Fibroblast of skin of left quadriceps (primary cell): ENCODE measurements around the gene CACNA1S.

ENCODE experiments used
- DNase-seq, 2 experiments: peaks; one replicate each; pipeline ENCODE4 v3.0.0-alpha.2; 2013; ENCODE audit warnings: low read depth in 2 of 2

Gene CACNA1S

DNA sequence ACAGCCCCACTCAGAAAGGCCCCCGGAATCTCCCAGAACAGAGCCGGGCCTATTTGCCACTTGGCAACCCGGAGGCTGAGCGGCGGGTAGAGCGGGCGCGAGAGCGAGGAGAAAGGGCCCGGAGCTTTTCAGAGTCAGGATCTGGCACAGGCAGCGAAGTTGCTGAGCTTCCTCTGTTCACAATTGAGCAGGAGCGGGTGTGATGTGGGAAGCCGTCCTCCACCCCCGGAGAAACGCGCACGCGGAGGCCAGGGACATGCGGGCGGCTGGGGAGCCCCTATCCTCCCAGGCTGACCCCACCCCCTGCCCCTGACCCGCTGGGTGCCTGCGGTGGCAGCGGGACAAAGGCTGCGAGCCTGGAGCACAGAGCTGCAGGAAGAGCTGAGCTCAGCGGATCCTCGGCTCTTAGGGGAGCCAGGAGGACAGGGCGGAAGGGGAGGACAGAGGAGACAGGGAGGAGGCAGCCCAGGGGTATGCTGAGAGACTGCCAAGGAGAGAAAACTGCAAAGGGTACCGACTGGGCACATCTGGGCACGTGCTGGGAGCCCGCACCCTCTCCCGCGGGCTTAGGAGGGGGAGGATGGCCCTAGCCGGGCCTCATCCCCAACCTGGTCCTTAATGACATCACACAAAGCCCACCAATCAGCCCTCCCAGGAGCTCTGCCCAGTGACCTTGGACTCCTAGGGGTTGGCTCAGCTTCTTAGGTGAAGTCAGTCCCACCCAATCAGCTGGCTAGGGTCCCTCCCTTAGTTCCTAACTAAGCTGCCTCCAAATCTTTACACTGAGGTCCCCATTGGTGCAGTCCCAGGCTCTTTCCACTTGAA, 98.0 kb downstream of the CACNA1S start:
- no peak for DNase-seq

DNA sequence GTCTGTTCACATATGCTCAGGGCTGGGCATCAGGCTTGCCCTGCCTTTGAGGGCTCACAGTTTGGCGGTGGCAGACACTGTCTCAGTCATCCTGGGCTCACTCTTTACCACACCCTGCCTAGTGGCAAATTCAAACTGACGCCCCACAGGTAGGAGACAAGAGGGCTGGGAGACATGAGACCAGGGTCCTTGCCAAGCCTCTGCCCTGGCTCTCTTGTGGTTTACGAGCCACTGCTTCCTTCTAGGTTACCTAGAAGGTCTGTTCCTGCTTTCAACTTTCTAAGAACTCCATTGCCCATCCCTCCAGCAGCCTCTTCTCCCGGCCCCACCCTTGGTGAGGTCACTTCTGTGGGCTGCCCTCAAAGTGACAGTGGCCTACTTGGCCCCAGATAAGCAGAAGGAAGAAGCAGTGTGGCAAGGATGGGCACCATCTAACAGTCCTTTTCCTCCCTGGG, 99.2 kb downstream of the CACNA1S start:
- no peak for DNase-seq

DNA sequence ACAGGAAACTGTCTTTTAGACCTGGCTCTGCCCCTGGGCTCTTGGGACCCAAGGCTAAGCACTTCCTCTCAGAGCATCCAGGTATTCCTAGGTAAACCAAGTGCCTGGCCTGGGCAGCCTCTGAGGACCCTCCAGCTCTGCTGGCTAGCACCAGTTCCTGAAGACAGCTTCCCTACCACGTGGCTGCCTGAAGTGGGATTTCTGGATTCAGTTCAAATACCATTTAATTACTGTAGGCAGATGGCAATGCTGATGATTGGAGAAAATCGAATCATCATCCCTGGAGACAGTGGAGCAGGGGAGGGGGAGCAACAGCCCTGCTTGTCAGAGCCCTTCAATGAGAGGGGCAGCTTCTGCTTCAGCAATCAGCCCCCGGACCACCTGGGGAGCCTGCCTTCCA, 100.6 kb downstream of the CACNA1S start:
- DNase-seq, result no peak

DNA sequence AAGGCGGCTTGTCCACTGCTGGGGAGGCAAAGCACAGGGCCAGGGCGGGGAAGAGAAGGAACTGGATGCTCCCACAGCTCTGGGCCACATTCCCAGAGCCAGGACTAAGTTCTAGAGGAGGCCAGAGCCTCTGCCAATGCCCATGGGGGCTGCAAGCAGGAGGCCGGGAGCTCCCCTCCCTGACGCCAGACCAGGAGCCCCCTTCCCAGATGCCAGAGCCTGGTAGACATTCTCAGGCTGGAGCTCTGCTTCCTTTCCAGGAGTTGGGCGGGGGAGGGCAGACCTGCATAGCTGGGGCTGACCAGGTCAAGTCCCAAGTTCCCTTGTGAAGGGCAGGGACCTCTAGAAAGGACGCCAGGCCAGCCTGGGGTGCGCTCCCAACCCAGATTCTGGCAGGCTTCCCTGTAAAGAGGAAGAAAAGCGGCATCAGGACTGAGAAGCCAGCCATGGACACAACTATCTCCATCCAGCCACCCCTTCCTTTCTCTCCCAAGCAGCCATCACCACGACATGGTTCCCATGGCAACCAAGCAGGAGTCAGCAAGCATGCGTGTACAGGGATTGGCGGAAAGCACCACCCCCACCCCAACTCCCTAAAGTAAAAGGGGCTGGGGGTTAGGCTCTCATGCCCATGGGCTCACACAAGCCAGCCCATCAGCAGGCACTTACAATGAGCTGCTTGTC, 102.1 kb downstream of the CACNA1S start:
- DNase-seq, result no peak

DNA sequence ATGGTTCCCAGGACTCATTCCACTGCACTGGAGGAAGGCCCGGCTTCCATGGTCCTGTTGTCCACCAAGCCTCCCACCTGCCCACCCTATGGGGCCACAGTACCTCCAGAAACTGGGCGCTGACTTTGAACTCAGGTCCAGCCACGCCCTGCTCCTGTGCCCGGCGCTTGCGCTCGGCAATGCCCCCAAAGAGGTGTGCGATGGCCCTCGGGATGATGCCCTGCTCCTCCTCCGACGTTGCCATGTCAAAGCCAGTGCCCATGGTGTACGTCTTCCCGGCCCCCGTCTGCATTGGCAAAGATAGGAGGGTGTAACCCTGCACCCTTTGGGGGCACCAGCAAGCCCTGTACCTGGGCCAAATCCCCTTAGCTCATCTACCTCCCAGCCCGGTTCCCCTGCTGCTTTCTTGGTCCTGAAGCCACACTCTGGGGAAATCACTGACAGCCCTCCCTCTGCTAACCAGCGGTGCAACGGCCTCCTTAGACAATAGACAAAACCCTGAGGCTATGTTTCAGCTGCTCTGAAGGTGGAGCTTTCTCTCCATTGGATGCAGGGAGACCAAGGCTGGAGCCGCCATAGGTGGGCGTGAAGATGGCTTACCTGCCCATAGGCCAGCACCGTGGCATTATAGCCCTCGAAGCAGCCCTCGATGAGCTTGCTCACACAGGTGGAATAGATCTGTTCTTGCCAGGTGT, 103.4 kb downstream of the CACNA1S start:
- no peak for DNase-seq

DNA sequence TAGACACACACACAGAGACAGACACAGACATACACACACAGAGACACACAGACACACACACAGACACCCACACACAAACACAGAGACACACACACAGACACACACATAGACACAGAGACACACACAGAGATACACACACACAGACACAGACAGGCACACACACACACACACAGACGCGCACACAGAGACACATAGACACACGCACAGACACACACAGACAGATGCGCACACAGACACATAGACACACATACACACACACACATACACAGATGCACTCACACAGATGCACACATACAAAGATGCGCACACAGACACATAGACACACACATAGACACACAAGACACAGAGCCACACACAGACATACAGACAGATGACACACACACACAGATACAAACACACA, 104.7 kb downstream of the CACNA1S start:
- DNase-seq, result no peak

DNA sequence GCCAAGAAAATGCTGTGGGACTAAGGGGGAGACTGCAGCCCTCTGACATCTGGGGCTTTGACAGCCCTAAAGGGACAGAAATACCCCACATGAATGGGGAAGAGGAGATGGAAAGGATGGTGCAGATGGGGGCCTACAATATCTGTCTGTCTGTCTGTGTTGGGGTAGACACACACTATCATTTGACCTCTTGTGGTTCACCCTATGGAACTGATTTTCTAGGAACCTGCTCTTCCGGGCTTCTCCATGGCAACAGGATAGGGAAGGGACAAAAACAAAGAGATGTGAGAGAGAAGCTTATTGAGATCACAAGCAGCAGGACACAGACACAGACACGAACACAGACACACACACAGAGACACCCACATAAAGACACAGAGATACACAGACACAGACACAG, 105.8 kb downstream of the CACNA1S start:
- DNase-seq, result no peak

DNA sequence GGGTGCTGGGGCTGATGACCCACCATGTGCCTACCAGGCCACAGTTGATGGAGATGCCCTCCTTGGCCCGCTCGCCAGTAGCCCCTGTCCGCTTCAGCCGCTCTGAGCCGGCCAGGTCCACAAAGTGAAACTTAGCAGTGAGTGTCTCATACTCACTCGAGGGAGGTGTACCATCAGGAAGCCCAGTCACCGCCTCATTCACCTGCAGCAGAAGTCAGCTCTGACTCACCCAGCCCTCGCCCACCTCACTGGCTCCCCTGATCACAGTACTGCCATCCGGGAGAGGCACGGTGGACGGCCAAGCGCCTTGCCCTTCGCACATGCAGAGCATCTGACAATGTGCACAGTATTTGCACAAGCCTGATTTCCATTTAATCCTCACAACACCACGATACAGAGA, 107.5 kb downstream of the CACNA1S start:
- DNase-seq, result no peak

DNA sequence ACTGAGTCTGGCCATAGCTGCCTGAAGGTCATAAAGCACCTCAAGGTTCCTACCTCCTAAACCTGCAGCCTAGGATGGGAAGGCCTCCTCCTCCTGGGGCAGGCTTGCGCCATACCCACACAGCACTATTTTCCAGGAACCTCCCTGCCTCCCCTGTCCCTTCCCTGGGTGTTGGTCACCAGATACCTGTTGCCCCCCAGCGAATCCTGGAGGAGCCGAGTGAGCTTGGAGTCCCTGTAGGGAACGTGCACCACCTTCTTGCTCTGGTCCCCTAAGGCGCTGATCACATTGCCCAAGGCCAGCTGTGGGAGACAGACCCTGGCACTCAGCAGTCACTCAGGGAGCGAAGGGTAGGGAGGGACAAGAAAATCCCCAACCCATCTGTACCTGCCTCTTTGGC, 108.1 kb downstream of the CACNA1S start:
- no peak for DNase-seq

DNA sequence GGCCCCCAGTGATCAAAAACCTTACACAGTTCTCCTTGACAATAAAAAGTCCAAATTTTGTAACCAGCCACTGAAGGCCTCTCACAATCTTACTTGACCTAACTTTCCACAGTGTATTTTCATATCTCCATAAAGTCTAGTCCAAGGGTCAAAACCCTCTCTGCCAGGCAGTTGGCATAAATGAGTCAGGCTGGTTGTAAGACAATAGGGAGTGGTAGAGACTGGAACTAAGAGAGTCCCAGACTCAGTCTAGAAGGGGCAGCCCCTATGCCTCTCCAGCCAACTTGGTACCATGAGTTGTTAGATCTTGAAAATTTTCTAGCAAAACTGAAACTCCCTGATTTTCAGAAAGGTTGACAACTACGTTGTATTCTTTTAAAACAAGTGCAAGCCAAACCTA, 109.7 kb downstream of the CACNA1S start:
- DNase-seq, result no peak

DNA sequence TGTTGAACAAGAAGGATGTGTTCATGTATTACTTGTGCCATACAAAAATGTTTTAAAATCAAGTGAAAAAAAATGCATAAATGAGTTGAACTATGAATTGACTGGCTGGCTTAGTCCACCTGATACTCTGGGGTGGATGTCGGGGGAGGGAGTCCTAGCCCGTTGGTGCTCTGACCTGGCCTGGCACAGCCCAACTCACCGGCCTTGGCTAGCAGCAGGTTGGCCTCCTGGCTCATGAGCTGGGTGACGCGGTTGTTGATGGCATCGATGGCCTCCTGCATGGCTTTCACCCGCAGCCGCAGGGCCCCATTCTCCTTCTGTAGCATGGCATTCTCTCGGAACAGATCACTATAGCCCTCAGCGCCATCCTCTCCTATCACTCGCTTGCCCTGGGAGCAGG, 110.3 kb downstream of the CACNA1S start:
- no peak for DNase-seq

DNA sequence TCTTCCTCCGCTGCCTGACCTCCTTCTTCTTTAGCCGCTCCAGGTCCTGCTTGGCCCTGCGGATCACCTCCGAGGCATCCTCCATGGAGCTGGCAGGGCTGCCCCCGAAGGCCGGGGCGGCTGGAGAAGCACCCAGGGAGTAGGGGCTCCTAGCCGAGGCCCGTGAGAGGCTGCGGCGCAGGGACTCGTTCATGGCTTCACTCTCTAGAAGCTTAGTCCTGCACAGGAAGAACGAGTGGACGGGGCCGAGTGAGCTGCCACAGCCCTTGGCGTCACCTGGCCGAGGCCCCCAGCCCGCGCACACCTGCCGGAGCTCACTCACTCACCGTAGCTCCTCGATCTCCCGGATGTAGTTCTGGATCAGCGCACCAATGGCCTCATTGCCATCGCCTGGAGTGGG, 111.8 kb downstream of the CACNA1S start:
- no peak for DNase-seq

DNA sequence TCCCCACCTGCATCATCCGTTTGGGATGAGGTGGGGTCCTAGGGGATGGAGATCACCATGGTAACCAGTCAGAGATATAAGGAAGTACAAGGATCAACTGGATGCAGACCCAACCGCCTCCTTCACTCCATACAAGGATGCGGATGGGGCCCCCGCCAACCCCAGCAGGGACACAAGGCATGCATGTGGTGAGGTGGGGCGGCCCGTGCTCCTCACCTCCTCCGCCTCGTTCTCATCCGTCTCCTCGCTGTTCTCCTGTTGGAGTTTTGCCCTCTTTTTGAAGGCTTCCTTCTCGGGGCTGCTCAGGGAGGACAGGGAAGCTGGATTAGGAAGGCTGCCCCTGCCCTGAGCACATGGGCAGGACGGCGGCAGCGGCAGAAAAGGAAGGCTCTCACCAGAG, 112.6 kb downstream of the CACNA1S start:
- DNase-seq, result no peak

DNA sequence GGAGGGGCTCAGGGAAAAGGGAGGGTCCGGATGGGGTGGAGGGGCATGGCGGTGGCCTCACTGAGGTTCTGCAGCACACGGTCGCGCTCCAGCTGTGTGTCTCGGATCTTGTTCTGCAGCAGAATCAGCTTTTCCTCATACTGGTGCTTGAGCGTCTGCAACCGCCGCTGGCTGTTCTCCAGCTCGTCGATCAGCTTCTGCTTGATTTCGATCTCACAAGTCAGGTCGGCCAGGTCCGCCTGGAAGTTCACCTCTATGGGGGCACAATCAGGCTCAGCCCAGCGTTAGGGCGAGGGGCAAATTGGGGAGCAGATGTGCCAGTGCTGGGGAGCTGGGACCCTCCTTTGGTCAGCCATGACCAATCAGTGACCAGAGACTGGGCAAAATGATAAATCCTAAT, 113.9 kb downstream of the CACNA1S start:
- DNase-seq, result no peak

DNA sequence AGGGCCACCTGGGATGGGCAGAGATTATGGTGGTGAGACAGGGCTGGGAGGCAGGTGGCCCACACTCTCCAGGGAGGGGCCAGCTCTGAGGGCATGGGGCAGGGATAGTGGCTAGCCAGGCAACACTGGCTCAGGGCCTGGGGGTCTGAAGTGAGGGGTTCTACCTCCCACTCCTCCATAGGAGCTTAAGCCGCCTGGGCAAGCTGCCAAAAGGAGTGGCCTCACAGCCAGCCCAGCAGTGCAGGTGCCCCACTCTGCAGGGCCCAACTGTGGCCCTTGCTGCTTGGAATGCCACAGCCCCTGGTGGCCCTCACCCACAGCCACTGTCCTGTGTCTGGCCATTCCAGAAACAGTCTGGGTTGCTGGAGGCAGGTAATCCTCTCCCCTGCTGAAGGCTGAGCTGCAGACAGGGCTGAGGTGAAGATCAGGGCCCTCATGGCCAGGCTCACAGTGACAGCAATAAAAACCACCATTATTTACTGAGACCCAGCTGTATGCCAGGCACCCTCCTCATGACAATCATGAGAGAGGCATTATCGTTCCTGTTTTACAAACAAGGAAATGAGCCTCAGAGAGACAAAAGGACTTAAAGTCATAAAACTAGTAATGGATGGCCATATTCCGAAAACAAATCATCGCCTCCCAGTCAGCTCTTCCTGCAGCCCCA, 119.7 kb downstream of the CACNA1S start:
- DNase-seq, result no peak

DNA sequence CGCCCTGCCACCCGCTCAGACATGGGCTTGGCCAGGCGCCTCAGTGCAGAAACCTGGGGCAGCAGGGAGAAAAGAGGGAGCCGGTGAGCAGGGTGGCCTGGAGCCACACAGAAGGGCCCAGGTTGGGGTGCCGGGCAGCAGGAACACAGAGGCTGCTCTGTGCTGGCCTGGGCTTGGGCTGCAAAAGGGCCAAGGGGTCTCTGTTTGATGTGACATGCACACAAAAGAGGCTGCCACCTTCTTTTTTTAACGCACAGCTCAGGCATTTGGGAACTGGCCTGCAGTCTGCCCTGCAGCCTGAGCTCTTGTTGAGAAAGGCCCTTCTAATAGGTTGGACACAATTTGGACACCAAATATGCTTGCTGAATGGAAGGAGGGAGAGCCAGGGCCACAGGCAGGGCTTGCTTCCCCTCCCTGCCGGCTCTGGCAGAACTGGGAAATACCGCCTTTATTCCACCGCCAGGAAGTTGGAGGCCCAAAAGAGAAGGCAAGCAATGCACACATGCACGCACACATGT, 121.1 kb downstream of the CACNA1S start:
- no peak for DNase-seq

DNA sequence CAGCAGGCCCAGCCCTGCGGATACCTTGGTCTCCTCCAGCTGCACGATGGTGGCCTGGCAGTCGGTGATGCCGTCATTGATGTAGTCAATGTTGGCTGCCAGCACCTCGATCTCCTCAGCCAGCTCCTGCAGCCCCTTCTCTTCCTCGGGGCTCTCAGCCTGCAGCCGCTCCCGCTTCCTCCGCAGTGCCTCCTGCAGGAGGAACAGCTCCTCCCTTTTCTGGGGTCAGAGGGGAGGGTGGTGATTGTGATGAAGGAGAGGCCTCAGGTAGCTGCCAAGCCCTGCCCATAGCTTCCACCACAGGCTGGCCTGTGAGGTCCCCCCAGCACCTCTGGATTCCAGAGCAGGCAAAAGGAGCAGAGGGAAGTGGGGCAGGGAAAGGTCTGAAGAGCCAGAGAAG, 122.1 kb downstream of the CACNA1S start:
- no peak for DNase-seq
